HepG2 (cell line): ENCODE data around the gene PAFAH1B1.

Source experiments
- DPF2 ChIP-seq: sonication (generic); formaldehyde crosslinking; IDR thresholded peaks from 2 replicates; pipeline ENCODE4 v1.4.0; 2020; ENCODE audit warnings: mild to moderate bottlenecking, low read depth, missing genetic modification reagents, borderline replicate concordance
- EHMT2 ChIP-seq: fragments of 200-600 bp; sonication (generic); IDR thresholded peaks from 2 replicates; pipeline ENCODE4 v1.7.0; 2017; ENCODE audit warnings: antibody characterized with exemption, low read depth, low read length, borderline replicate concordance
- TF ChIP-seq, protein P1 (sequence below): sonication (generic); formaldehyde crosslinking; IDR thresholded peaks from 2 replicates; pipeline ENCODE4 v1.9.0; 2022; ENCODE audit warnings: missing genetic modification reagents, mild to moderate bottlenecking, borderline replicate concordance

DNA sequence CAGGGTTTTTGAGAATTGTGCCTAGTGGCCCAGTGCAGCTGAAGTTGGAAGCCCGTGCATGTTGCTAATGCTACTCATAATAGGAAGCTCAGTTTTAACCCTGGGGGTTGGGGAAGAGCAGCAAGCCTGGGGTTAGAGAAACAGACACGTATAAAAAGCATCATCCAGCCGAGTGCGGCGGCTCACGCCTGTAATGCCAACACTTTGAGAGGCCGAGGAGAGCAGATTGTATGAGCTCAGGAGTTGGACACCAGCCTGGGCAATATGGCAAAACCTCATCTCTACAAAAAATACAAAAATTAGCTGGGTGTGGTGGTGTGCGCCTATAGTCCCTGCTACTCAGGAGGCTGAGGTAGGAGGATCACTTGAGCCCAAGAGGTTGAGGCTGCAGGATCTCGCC lies 120.4 kb downstream of the PAFAH1B1 start:
- TF ChIP-seq DPF2 (CRISPR knock-in tag) = no peak
- TF ChIP-seq, protein P1, sequence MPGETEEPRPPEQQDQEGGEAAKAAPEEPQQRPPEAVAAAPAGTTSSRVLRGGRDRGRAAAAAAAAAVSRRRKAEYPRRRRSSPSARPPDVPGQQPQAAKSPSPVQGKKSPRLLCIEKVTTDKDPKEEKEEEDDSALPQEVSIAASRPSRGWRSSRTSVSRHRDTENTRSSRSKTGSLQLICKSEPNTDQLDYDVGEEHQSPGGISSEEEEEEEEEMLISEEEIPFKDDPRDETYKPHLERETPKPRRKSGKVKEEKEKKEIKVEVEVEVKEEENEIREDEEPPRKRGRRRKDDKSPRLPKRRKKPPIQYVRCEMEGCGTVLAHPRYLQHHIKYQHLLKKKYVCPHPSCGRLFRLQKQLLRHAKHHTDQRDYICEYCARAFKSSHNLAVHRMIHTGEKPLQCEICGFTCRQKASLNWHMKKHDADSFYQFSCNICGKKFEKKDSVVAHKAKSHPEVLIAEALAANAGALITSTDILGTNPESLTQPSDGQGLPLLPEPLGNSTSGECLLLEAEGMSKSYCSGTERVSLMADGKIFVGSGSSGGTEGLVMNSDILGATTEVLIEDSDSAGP (CRISPR knock-in tag) = no peak
- no peak for TF ChIP-seq EHMT2
